Right hindlimb (tissue), 1 donor: ENCODE results near the gene SRRM2.
A peak's percentile ranks its signal among the peaks of the same experiment; 100 is the strongest.

Experiments used
- DNase-seq: peaks from one replicate; pipeline ENCODE4 v3.0.0-alpha.2; 2018

SRRM2 gene

DNA sequence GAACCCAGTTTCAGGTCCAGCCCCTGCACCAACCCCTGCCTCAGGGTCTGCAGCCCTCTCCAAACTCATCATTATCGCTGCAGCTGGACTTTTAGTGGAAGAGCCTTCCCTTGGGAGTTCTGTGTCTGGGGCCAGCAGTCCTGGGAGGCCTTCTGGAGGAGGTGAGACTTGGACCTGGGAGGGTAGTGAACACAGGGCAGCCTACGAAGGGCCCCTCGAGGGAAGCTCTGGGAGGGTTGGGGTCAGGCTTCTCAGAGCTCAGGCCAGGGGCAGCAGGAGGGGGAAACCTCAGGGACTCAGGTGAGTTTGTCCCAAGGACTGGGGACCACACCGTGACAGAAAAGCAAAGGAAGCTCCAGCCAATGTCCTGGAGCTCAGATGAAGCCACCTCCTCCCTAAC is 11.3 kb upstream of the SRRM2 start:
- no peak for DNase-seq

DNA sequence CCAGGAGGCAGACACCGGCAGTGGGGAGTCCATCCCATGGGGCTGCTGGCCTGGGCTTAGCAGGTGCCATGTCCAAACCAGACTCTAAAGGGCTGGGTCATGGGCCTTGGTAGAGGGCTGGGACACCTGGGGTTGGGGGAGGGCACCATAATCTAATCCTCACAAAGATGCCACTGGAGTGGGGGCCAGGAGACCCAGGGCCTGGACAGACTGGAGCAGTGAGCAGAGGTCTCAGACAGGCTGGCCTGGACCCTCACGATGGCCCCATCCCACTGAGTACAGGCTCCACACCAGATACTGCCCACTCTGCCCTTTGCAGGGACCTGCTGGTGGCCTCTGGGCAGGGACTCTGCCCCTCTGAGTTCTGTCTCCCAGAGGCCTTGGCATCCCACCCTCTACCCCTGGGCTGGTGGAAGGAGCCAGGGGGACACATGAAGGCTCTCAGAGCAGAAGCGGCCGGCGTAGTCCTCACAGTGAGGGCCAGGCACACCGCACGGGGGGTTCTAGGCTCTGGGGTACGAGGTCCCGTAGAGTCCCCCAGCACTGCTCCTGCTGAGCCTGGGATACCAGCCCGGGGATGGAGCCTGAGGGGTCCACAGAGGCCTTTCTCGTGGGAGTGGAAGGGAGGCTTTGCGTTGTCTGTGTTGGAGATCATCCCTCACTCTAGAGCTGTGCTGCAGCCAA is 10.0 kb upstream of the SRRM2 start:
- DNase-seq = no peak

DNA sequence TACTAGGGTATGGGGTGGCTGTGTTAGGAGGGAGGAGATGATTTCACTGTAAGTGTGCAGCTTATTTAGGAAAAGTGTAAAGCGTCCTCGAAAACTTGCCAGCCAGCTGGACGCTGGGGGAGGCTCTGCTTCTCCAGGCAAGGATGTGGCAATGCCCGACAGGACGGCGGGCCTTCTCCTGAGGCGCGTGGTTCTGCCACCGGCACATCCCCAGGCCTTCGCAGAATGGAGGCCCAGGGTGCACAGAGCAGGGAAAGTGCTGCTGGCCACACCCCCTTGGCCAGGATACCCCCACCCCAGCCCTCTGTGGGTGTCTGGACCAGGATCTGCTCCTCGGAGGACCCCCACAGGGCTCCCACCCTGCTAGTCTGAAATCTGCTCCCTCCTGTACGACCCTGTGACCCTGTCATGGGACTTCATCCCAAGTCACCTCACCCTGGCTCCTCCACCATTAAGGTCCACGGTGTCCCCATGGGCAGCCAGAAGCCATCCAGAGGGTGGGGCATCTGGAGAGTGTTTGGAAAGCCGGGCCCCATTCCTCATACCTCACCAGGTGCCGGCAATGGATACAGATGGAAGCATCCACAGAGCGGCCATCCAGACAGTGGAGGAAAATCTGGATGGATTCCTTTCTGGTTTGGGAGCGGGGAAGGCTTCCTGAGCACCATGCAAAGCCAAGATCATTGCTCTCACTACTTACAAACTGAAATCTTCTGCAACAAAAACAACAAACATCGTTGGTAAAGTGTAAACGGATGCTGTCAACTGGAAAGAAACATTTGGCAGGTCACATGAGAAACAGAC is 9.2 kb upstream of the SRRM2 start:
- DNase-seq = no peak

DNA sequence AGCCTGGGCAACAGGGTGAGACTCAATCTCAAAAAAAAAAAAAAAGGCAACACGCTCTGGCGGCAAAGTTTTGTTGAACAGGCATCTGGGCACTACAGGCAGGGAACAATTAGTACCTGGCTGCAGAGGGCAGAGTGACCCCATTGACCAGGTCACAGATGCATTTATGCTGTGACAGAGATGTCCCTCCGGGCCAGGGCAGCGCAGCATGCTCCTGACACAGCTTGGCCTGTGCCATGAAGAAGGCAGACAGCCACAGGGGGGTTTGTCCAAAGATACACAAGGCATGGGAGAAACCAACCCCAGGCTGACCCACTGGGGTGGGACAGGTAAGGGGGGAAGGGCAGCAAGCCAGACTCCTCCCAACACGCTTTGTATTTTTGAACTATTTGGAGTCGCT is 7.7 kb upstream of the SRRM2 start:
- DNase-seq = no peak

GRCh38 chr16:2745116-2745890 is 7.1 kb upstream of the SRRM2 start:
- no peak for DNase-seq

- no peak for DNase-seq
Measured at GRCh38 chr16:2745961-2746360, 6.5 kb upstream of the SRRM2 start.

- no peak for DNase-seq
Measured at GRCh38 chr16:2748757-2749455, 3.5 kb upstream of the SRRM2 start.

DNA sequence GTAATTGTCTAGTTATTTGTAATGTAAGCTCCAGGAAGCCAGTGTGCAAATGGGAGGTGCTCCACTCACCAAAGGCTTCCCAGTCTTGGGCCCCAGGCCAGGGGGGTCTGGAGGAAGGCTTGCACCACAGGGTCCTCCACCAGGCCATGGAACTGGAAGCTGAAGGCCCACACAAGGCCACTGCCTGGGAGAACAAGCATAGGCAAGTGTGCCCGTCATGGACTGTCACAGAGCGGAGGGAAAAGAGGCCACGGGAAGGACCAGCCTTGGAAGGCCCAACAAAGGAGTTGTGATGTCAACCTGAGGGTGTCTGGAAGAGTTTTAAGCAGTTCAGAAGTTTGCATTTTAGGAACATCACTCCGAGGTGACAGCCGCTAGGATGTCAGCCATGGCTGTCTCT is 3.0 kb upstream of the SRRM2 start:
- DNase-seq = no peak

DNA sequence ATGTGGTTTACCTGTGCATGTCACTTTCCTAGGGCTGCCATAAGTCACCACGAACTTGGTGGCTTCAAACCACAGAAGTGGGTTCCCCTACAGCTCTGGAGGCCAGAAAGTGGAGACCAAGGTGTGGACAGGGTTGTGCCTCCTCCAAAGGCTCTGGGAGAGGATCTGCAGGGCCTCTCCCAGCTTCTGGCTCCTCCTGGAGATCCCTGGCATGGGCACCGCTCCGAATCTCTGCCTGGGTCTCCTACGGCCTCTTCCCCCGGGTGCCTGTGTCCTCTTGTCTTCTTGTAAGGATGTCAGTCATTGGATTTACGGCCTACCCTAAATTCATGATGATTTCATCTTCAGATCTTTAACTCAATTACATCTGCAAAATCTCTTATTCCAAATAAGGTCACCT is 2.5 kb upstream of the SRRM2 start:
- no peak for DNase-seq

- no peak for DNase-seq
Measured at GRCh38 chr16:2751577-2752034, 832 bp upstream of the SRRM2 start.

- peak; percentile 92 for DNase-seq
Measured at GRCh38 chr16:2752850-2753732, 653 bp downstream of the SRRM2 start.

GRCh38 chr16:2753733-2754020 is 1.2 kb downstream of the SRRM2 start:
- no peak for DNase-seq

GRCh38 chr16:2755158-2755557 is 2.7 kb downstream of the SRRM2 start:
- no peak for DNase-seq

- DNase-seq = no peak
Measured at GRCh38 chr16:2756288-2757015, 4.0 kb downstream of the SRRM2 start.

GRCh38 chr16:2757344-2757743 is 4.9 kb downstream of the SRRM2 start:
- no peak for DNase-seq

GRCh38 chr16:2761472-2761871 is 9.0 kb downstream of the SRRM2 start:
- no peak for DNase-seq

DNA sequence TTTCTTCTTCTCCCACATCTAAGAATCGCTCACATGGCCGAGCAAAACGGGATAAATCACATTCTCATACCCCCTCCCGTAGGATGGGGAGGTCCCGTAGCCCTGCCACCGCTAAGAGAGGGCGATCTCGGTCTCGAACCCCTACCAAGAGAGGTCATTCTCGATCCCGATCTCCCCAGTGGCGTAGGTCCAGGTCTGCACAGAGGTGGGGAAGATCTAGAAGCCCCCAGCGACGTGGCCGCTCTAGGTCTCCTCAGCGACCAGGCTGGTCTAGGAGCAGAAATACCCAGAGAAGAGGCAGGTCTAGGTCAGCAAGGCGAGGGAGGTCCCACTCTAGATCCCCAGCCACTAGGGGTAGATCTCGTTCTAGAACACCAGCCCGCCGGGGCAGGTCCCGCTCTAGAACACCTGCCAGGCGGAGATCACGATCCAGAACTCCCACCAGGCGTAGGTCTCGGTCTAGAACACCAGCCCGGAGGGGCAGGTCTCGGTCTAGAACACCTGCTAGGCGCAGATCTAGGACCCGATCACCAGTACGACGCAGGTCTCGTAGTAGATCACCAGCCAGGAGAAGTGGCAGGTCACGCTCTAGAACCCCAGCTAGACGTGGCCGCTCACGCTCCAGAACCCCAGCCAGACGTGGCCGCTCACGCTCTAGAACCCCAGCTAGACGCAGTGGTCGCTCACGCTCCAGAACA is 9.6 kb downstream of the SRRM2 start:
- no peak for DNase-seq

DNA sequence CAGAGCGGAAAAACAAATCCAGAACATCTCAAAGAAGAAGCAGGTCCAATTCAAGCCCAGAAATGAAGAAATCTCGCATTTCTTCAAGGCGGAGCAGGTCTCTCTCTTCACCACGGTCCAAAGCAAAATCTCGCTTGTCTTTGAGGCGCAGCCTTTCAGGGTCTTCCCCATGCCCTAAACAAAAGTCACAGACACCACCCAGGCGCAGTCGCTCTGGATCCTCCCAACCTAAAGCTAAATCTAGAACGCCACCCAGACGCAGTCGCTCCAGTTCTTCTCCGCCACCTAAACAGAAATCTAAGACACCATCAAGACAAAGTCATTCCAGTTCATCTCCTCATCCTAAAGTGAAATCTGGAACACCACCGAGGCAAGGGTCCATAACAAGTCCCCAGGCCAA is 10.3 kb downstream of the SRRM2 start:
- DNase-seq = no peak

DNA sequence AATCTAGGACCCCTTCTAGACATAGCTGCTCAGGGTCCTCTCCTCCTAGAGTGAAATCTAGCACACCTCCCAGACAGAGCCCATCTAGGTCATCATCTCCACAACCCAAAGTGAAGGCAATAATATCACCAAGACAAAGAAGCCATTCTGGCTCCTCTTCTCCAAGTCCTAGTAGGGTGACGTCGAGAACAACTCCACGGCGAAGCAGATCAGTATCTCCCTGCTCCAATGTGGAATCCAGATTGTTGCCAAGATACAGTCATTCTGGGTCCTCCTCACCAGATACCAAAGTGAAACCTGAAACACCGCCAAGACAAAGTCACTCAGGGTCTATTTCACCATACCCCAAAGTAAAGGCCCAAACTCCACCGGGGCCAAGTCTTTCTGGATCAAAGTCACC is 10.7 kb downstream of the SRRM2 start:
- DNase-seq = no peak

- no peak for DNase-seq
Measured at GRCh38 chr16:2764718-2765117, 12.3 kb downstream of the SRRM2 start.
